Common myeloid progenitor, CD34-positive (primary cell): ENCODE data around the gene SNRPB2.

ENCODE experiments used
- CTCF ChIA-PET: fragments of 350-600 bp; sonication (Branson Sonifier 250); formaldehyde crosslinking; loops from one replicate; lab custom pipeline; 2021; ENCODE audit warnings: antibody characterized with exemption; lab: Charles Lee
- POLR2A ChIA-PET: fragments of 350-600 bp; sonication (Branson Sonifier 250); formaldehyde crosslinking; loops from one replicate; lab custom pipeline; 2021; ENCODE audit warnings: antibody characterized with exemption; lab: Charles Lee
- DNase-seq, 3 donors: peaks; one replicate each; pipeline versions ENCODE4 v3.0.0 to v3.0.0-alpha.2; 2013
- H3K27ac ChIP-seq, 2 experiments: 1 replicate in 1 of 2; 2 replicates in 1 of 2; pipeline ENCODE4 v1.7.0; 2013; ENCODE audit warnings: inconsistent platforms in 2 of 2, low read length in 2 of 2, mild to moderate bottlenecking in 2 of 2, low read depth in 1 of 2, moderate library complexity in 1 of 2; ENCODE audit not compliant: severe bottlenecking in 2 of 2, insufficient read depth in 1 of 2, poor library complexity in 1 of 2
- H3K27me3 ChIP-seq, 5 experiments: replicated peaks in 2 of 5; 1 replicate in 3 of 5; 2 replicates in 2 of 5; pipeline versions ENCODE4 v1.6.1 to v1.7.0; 2013; ENCODE audit warnings: low read length in 4 of 5, mild to moderate bottlenecking in 2 of 5, moderate library complexity in 2 of 5, inconsistent platforms in 1 of 5; ENCODE audit not compliant: insufficient read depth in 5 of 5, control insufficient read depth in 4 of 5
- H3K36me3 ChIP-seq, 4 experiments: 1 replicate in 2 of 4; 2 replicates in 2 of 4; pipeline versions ENCODE4 v1.6.1 to v1.7.0; 2013; ENCODE audit warnings: low read length in 3 of 4, control low read depth in 1 of 4, mild to moderate bottlenecking in 1 of 4; ENCODE audit not compliant: control insufficient read depth in 4 of 4, insufficient read depth in 4 of 4
- H3K4me1 ChIP-seq, 4 experiments: 1 replicate in 3 of 4; 2 replicates in 1 of 4; pipeline versions ENCODE4 v1.6.1 to v1.7.1; 2013; ENCODE audit warnings: low read length in 3 of 4, mild to moderate bottlenecking in 3 of 4, control low read depth in 1 of 4, inconsistent platforms in 1 of 4, moderate library complexity in 1 of 4; ENCODE audit not compliant: control insufficient read depth in 4 of 4, insufficient read depth in 4 of 4; ENCODE audit errors: control extremely low read depth in 1 of 4
- H3K4me3 ChIP-seq, 7 experiments: 1 replicate in 4 of 7; 2 replicates in 3 of 7; pipeline versions ENCODE4 v1.5.1 to v1.7.0; 2013; ENCODE audit warnings: mild to moderate bottlenecking in 7 of 7, low read length in 6 of 7, moderate library complexity in 6 of 7, inconsistent platforms in 2 of 7, low read depth in 2 of 7, control low read depth in 1 of 7; ENCODE audit not compliant: insufficient read depth in 4 of 7, control insufficient read depth in 1 of 7; ENCODE audit errors: extremely low read depth in 1 of 7
- H3K9me3 ChIP-seq, 5 experiments: 1 replicate in 4 of 5; 2 replicates in 1 of 5; pipeline versions ENCODE4 v1.6.1 to v1.7.1; 2013; ENCODE audit warnings: low read length in 4 of 5, mild to moderate bottlenecking in 2 of 5, inconsistent platforms in 1 of 5, low read depth in 1 of 5, moderate library complexity in 1 of 5; ENCODE audit not compliant: control insufficient read depth in 4 of 5, insufficient read depth in 2 of 5; ENCODE audit errors: control extremely low read depth in 1 of 5
- WGBS: methylation state at CpG from one replicate; pipeline ENCODE4 v1.1.5; 2013; ENCODE audit not compliant: insufficient coverage; 5-methylcytosine and 5-hydroxymethylcytosine counted together

Gene SNRPB2

DNA sequence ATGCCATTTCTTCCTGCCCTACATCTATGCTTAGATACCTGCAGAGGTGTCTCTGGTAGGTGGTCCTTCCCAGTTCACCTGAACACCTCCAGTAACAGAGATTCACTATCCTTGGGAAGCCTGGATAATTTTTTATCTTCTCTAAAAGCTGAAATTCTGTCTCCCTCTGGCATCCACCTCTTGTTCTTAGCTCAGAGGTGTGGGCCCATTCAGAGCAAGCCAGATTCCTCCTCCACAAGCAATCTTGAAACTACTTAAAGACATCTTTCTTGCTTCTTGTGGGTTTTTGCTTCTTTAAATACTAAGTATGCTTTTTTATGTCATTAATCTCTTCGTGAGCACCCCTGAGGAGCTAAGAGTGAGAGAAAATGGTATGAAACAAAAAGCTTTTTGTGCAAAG lies 10.4 kb upstream of the SNRPB2 start:
- CTCF ChIA-PET = interaction anchor here (1.4 kb wide), 1 partner anchor 9 kb away, joined by 3 read pairs; no protein-coding TSS in a partner anchor
- no peak overlapping the region for H3K27ac ChIP-seq
- WGBS = no CpG with 5 or more reads among the region's 1 CpG
- H3K4me1 ChIP-seq = no peaks in the 10 kb centered on the region
- H3K4me3 ChIP-seq = no peak overlapping the region
- H3K9me3 ChIP-seq = peaks cover 0 to 2% (median 0%) of the 10 kb centered on the region in 5 experiments
- H3K27me3 ChIP-seq = peaks cover 0 to 46% (median 15%) of the 10 kb centered on the region in 5 experiments
- no peaks in the 10 kb centered on the region for H3K36me3 ChIP-seq
- POLR2A ChIA-PET = no interaction called here
- no peak for DNase-seq

DNA sequence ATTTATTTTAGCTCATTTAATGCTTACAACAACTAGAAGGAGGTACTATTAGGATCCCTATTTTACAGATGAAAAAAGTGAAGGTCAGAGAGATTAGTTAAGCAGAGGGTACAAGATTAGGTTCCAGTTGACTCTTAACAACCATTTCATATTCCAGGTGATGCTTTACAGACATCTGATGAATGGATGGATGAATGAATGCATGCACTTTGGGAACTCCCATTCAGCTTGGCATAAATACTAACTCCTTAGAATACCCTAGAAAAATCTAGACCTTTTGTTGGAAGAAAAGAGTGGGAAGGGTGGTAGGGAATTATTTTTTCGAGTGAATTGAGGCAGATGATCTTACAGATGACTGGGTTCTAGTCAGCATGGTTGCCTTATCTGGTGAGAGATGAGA lies 746 bp upstream of the SNRPB2 start:
- CTCF ChIA-PET = interaction anchor here (1.7 kb wide), 1 partner anchor 11 kb away, joined by 3 read pairs; no protein-coding TSS in a partner anchor
- peak overlapping the region in 4 of 7 experiments; percentile 76 to 97 (median 92) for H3K4me3 ChIP-seq

DNA sequence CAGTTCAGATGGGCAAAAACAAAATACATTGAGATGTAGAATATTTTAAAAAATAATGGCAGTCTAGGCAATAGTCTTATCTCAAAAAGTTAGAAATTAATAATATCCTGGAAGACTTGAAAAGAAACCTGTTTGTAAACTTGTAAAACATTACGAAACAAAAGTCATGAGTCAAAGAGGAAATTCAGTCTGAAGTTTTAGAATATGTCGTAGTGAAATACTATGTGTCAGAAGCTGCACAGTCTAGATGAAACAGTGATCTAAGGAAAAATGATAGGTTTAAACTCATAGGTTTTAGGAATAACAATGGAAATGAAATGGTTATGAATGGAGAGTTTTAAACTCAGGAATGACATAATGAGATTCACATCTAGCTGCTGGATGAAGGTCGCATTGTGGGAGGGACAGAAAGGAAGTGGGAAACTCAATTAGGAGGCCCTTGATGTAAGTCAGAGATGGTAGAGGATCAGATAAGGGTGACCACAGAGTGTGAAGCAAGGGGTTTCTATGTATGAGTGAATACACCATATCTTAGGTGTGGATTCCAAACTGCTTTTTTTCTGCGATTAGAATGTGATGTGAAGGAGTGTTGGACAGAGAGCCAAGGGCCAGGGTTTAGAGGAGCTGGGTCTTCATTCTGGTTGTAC lies 2.8 kb downstream of the SNRPB2 start:
- Histone ChIP-seq H3K9me3 (no peaks in the 10 kb centered on the region), H3K27ac (no peak overlapping the region), H3K4me1 (peaks cover 5 to 20% (median 16%) of the 10 kb centered on the region in 4 experiments), H3K4me3 (no peak overlapping the region), H3K27me3 (peaks cover 0 to 11% (median under 1%) of the 10 kb centered on the region in 5 experiments), H3K36me3 (peaks cover 25 to 46% (median 35%) of the 10 kb centered on the region in 4 experiments)
- no peak for DNase-seq
- ChIA-PET POLR2A (no interaction called here), CTCF (interaction anchor here (1.3 kb wide), 1 partner anchor 21 kb away, joined by 3 read pairs; no protein-coding TSS in a partner anchor)
- 86% methylated on average over 4 of the region's 4 CpGs for WGBS

More for the DNA sequence above, 746 bp upstream of the SNRPB2 start:
- 94% methylated on average over 1 of the region's 1 CpG for WGBS
- peak overlapping the region in 1 of 2 experiments; percentile 97 for H3K27ac ChIP-seq
- H3K27me3 ChIP-seq = peaks cover 5 to 34% (median 10%) of the 10 kb centered on the region in 5 experiments
- DNase-seq = no peak
- H3K9me3 ChIP-seq = peaks cover 0 to 5% (median 0%) of the 10 kb centered on the region in 5 experiments
- POLR2A ChIA-PET = no interaction called here
- peaks cover 7 to 20% (median 15%) of the 10 kb centered on the region in 4 experiments for H3K36me3 ChIP-seq
- H3K4me1 ChIP-seq = peaks cover 5 to 20% (median 16%) of the 10 kb centered on the region in 4 experiments

DNA sequence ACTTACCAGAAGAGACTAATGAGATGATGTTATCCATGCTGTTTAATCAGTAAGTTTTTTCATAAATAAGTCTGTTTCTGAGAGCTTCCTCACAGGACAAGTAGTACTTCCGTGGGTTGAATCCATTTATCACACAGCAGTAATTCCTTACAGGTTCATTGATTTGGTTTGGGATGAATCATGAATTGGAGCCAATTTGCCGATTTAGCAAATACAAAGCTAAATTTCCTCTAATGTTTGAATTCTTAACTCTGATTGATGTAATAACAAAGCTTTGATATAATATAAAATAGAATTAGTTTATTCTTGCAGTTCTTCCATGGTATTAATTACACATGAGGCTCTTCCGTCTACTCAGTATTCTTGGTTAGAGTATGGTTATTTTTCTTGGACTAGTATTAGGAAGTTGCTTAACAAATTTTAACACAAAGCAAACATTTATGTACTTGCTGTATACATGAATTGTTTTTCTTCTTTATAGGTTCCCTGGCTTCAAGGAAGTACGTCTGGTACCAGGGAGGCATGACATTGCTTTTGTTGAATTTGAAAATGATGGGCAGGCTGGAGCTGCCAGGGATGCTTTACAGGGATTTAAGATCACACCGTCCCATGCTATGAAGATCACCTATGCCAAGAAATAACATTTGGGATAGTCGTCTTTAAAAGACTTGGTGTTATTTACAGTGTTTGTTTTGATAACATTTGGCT lies 10.7 kb downstream of the SNRPB2 start:
- Histone ChIP-seq H3K9me3 (no peaks in the 10 kb centered on the region), H3K4me1 (no peaks in the 10 kb centered on the region), H3K4me3 (no peak overlapping the region), H3K27ac (no peak overlapping the region), H3K27me3 (no peaks in the 10 kb centered on the region), H3K36me3 (peaks cover 20 to 45% (median 31%) of the 10 kb centered on the region in 4 experiments)
- ChIA-PET CTCF (interaction anchor here (0.7 to 2.3 kb wide), 3 partner anchors 12 to 21 kb away, joined by 3 to 6 read pairs (median 4); no protein-coding TSS in a partner anchor), POLR2A (no interaction called here)
- WGBS = 85% methylated on average over 2 of the region's 6 CpGs
- no peak for DNase-seq

DNA sequence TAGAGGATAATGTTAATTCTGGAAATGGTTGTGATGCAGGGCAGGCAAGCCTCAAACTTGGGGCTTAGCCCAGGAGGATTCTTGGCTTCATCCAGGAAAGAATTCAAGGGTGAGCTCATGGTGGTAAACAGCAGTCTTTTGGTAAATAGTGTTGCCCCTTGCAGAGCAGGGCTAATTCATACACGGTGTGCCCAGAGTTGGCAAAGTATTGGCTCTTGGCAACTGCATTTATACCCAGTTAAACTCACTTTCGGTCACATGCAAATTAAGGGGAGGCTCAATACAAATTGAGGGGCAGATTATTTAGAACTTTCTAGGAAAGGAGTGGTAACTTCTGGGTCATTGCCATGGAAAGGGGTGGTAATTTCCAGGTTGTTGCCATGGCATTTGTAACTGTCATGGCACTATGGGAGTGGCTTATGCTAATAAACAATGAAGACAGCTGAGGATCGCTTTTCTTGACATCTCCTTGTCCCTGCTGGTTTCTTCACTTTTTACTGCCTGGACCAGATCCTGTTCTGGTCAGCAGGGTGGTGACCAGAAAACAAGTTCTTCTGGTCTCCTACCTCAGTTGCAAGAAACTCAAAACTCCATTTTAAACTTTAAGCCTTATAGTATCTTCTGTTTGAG lies 14.5 kb downstream of the SNRPB2 start:
- POLR2A ChIA-PET = no interaction called here
- H3K4me1 ChIP-seq = no peaks in the 10 kb centered on the region
- no peaks in the 10 kb centered on the region for H3K9me3 ChIP-seq
- H3K27me3 ChIP-seq = peaks cover 0 to 7% (median 4%) of the 10 kb centered on the region in 5 experiments
- no peak for DNase-seq
- no peak overlapping the region for H3K27ac ChIP-seq
- no peak overlapping the region for H3K4me3 ChIP-seq
- peaks cover 8 to 22% (median 12%) of the 10 kb centered on the region in 4 experiments for H3K36me3 ChIP-seq
- 80% methylated on average over 3 of the region's 3 CpGs for WGBS
- CTCF ChIA-PET = no interaction called here

DNA sequence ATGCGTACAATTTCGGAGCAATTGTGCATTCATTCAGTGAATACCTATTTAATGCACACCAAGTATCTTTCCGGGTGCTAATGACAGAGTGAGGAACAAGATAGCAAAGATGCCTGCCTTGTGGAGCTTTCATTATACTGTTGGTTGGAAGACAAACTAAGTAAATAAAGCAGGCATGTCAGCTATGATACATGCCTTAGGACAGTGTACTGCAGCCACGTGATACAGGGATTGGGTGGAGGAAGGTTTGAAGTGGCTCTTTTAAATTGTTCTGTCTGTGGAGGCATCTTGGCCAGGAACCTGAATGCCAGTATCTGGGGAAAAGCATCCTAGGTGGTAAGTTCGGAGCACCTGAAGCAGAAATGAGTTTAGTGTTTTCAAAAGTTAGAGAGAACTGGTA lies 15.4 kb downstream of the SNRPB2 start:
- Histone ChIP-seq H3K27me3 (peaks cover 0 to 8% (median 6%) of the 10 kb centered on the region in 5 experiments), H3K4me3 (no peak overlapping the region), H3K27ac (no peak overlapping the region), H3K9me3 (no peaks in the 10 kb centered on the region), H3K36me3 (peaks cover 7 to 15% (median 11%) of the 10 kb centered on the region in 4 experiments), H3K4me1 (no peaks in the 10 kb centered on the region)
- DNase-seq = no peak
- WGBS = 92% methylated on average over 3 of the region's 5 CpGs
- ChIA-PET CTCF (no interaction called here), POLR2A (no interaction called here)
